ENCODE data around the gene ETS1. TPM values are rescaled to one million over a fixed set of nuclear protein-coding genes. Genes with fewer than 3 reads are reported as not detected.

Gene ETS1
- total RNA-seq, 2 donors from 2014 or later, result 33.6 to 116 TPM

DNA sequence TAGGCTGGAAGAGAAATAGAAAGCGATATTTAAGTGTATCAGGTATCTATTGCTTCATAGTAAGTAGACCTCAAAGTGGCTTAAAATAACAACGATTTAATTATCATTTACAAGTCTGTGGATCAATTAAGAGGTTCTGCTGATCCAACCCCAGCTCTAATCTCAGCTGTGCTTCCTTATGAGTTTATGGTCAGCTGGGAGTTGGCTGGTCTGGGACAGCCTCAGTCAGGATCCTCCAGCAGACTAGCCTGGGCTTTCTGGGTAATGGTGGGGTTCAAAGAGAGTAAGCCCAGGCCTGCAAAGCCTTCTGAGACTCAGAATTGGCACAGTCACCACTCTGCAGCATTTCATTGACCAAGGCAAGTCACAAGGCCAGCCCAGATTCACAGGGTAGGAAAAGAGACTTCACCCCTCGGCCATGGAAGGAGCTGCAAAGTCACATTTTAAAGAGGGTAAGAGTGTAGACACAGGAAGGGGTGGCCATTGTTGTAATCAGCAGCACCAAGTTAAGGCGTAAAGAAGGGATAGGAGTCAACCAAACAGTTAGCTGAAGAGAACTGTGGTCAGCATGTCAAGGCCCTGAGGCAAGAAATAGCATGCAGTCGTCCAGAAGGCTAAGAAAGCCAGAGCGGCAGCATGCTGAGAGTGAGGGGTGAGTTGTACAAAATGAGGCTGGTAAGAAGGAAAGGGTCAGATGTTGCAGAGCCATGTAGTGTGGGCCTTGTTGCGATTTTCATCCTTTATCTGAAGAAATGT is 168.2 kb downstream of the ETS1 start:
- H3K27ac ChIP-seq, result no peak overlapping the region
- H3K4me3 ChIP-seq, result no peak overlapping the region
- H3K36me3 ChIP-seq, result no peaks in the 10 kb centered on the region
- H3K9me3 ChIP-seq, result no peaks in the 10 kb centered on the region
- no peaks in the 10 kb centered on the region for H3K27me3 ChIP-seq (replicated peaks; ENCODE audit: insufficient read depth)
- H3K4me1 ChIP-seq (ENCODE audit: control insufficient read depth in 1 of 2, low read depth in 2 of 2), result peaks cover 6 to 21% of the 10 kb centered on the region in 2 donors
- no peak for ATAC-seq (ENCODE audit: insufficient number of reproducible peaks, low FRiP score, low read depth)
- DNase-seq (ENCODE audit: low spot score), result no peak
- TF ChIP-seq, protein P1, sequence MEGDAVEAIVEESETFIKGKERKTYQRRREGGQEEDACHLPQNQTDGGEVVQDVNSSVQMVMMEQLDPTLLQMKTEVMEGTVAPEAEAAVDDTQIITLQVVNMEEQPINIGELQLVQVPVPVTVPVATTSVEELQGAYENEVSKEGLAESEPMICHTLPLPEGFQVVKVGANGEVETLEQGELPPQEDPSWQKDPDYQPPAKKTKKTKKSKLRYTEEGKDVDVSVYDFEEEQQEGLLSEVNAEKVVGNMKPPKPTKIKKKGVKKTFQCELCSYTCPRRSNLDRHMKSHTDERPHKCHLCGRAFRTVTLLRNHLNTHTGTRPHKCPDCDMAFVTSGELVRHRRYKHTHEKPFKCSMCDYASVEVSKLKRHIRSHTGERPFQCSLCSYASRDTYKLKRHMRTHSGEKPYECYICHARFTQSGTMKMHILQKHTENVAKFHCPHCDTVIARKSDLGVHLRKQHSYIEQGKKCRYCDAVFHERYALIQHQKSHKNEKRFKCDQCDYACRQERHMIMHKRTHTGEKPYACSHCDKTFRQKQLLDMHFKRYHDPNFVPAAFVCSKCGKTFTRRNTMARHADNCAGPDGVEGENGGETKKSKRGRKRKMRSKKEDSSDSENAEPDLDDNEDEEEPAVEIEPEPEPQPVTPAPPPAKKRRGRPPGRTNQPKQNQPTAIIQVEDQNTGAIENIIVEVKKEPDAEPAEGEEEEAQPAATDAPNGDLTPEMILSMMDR (IDR thresholded peaks at IDR 0.05), result no peak

DNA sequence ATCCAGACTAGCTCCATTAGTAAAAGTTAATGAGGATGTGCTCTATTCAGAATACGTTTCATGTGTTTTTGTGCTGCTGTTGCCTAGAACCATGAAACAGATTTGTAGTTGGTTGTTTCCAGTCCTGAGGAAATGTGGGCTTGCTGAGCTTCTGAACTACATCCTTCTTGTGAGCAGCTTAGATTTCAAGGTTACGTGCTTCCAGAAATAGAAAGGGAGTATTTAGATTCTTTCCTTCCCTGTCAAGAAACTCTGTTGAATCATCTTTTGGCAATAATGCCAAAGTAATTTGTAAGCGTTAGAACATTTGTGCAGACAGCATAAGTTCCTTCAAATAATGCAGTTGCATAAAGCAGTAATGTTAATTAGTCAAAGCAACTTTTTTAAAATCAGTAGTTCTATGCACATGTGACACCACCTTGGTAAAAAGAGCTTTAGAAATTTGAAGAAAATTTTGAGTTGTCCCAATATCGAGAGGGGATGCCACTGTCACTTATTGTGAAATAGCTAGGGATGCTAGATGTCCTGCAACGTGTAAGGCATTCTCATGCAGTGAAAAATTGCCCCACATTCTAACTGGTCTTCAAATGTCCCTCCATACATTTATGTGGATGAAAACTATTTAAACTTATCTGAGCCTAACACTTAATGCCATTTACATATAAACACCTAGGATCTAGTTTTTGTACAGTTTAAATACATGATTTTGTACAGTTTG is 169.6 kb downstream of the ETS1 start:
- ATAC-seq (ENCODE audit: insufficient number of reproducible peaks, low FRiP score, low read depth) (no peak), DNase-seq (ENCODE audit: low spot score) (no peak)
- H3K36me3 ChIP-seq, result no peaks in the 10 kb centered on the region
- no peaks in the 10 kb centered on the region for H3K9me3 ChIP-seq
- no peaks in the 10 kb centered on the region for H3K27me3 ChIP-seq (replicated peaks; ENCODE audit: insufficient read depth)
- no peak overlapping the region for H3K4me3 ChIP-seq
- peaks cover 0 to 7% of the 10 kb centered on the region in 2 donors for H3K4me1 ChIP-seq (ENCODE audit: control insufficient read depth in 1 of 2, low read depth in 2 of 2)
- TF ChIP-seq, protein P1 (IDR thresholded peaks at IDR 0.05), result no peak
- no peak overlapping the region for H3K27ac ChIP-seq

DNA sequence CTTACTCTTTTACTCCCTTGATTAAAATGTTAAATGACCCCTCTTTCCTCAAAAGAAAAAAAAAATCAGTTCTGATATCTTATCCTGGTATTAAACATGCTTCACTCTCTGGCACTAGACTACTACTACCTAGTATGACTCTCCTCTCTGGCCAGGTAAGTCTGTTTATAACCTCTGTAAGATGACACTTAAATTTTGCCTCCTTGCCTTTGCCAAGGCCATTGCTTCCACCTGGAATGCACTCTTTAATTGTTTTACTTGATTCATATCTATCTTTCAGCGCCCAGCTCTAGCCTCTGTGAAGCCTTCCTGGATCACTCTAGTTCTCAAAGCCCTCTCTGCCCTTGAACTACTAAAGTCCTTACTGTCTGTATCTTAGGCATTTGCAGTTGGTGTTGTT is 170.4 kb downstream of the ETS1 start:
- no peak overlapping the region for H3K27ac ChIP-seq
- ATAC-seq (ENCODE audit: insufficient number of reproducible peaks, low FRiP score, low read depth), result no peak

DNA sequence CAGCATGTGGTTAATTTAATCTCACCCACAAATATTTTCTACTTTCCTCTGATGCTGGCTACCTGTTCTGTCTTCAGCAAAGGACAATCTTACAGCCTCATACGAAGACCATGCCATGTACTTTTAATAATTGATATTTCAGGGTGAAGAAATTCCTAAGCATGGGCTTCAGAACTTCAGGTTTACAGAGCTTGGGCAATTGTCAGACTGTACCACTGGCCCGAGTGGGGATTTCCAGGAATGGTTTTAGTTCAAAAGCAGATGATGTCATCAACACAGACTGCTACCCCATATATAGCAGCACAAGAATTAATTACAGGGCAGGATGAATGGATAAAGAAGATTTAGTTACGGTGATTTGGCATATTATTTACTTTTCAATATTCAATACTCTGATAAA is 171.8 kb downstream of the ETS1 start:
- H3K27me3 ChIP-seq (replicated peaks; ENCODE audit: insufficient read depth), result no peaks in the 10 kb centered on the region
- H3K36me3 ChIP-seq, result no peaks in the 10 kb centered on the region
- ATAC-seq (ENCODE audit: insufficient number of reproducible peaks, low FRiP score, low read depth), result no peak
- DNase-seq (ENCODE audit: low spot score), result no peak
- H3K4me1 ChIP-seq (ENCODE audit: control insufficient read depth in 1 of 2, low read depth in 2 of 2), result peaks cover 0 to 5% of the 10 kb centered on the region in 2 donors
- no peak overlapping the region for H3K27ac ChIP-seq
- no peaks in the 10 kb centered on the region for H3K9me3 ChIP-seq
- no peak overlapping the region for H3K4me3 ChIP-seq
- TF ChIP-seq, protein P1 (IDR thresholded peaks at IDR 0.05), result no peak

More for the DNA sequence above, 170.4 kb downstream of the ETS1 start:
- TF ChIP-seq, protein P1 (IDR thresholded peaks at IDR 0.05), result no peak
- Histone ChIP-seq H3K9me3 (no peaks in the 10 kb centered on the region), H3K36me3 (no peaks in the 10 kb centered on the region), H3K27me3 (replicated peaks; ENCODE audit: insufficient read depth) (no peaks in the 10 kb centered on the region), H3K4me3 (no peak overlapping the region), H3K4me1 (ENCODE audit: control insufficient read depth in 1 of 2, low read depth in 2 of 2) (peaks cover 0 to 5% of the 10 kb centered on the region in 2 donors)
- DNase-seq (ENCODE audit: low spot score), result no peak
